ENCODE measurements around the gene NFIC.

GRCh38 chr19:3336351-3336679, 30.1 kb upstream of the NFIC start:
- TF ChIP-seq POLR2AphosphoS5 (IDR thresholded peaks at IDR 0.05) = no peak
- no peak for TF ChIP-seq CTCF (IDR thresholded peaks at IDR 0.05)
